GM21825 (cell line): Measurements from ENCODE around the gene RBBP6.

Source experiments
- ATAC-seq: cut with Tn5 transposase; IDR thresholded peaks from one replicate; pipeline ENCODE4 v1.9.1; 2021; ENCODE audit warnings: mild to moderate bottlenecking, moderate library complexity; ENCODE audit not compliant: unreplicated experiment

The RBBP6 gene

GRCh38 chr16:24524855-24525677 lies 14.3 kb upstream of the RBBP6 start:
- ATAC-seq = no peak

DNA sequence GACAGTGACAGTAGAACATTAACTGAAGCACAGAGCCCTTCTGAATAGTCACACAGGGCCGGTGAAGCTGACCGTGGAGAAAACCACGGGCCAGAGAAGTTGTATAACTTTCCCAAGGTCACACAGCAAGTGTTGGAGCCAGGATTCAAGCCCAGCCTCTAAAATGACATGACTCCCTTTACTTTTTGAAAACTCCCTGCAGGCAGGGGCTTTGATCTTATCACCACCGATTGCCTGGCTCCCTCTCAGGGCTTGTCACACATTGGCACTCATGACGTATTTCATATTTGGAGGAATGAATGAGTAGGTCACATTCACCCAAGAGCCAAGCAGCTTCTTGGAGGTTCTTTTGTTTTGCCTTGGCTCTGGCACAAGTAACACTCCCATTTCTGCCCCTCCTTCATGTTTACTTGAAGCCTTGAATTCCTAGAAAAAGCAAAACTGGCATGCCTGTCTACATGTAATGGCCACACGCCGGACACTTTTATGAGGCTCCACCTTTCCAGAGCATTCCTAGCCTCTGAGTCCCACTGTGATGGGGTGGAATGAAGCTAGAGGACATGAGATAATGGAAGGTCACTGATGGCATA lies 13.3 kb upstream of the RBBP6 start:
- ATAC-seq = no peak

GRCh38 chr16:24526701-24527495 lies 12.5 kb upstream of the RBBP6 start:
- no peak for ATAC-seq

DNA sequence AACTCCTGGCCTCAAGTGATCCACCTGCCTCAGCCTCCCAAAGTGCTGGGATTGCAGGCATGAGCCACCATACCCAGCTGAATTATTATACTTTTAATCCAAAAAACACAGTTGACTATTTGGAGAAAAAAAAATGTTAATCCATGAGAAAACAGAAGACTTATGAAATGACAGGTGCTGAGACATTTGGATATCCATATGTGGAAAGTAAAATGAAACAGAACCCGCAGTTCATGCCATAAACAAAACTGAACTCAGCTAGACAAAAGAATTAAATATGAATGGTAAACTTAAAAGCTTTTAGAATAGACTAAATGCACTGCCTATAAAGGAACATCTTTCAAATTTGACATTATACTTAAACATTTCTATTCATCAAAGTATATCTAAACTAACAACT lies 8.2 kb upstream of the RBBP6 start:
- no peak for ATAC-seq

DNA sequence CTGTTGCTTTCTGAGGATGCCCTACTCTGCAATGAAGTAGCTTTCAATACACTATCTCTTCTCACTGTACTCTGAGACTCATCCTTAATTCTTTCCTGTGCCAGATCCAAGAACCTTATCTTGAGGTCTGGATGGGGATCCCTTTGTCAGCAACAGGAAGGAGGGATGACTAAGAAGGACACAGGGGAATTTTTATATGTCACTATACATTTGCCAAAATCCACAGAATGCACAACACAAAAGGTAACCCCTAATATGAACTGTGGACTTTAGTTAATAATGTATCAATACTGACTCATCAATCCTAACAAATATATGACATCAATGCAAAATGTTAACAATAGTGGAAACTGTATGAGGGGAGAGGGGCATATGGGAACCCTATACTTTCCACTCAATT lies 4.7 kb upstream of the RBBP6 start:
- no peak for ATAC-seq

GRCh38 chr16:24535827-24536226 lies 3.5 kb upstream of the RBBP6 start:
- no peak for ATAC-seq

GRCh38 chr16:24536671-24537070 lies 2.7 kb upstream of the RBBP6 start:
- ATAC-seq = no peak

DNA sequence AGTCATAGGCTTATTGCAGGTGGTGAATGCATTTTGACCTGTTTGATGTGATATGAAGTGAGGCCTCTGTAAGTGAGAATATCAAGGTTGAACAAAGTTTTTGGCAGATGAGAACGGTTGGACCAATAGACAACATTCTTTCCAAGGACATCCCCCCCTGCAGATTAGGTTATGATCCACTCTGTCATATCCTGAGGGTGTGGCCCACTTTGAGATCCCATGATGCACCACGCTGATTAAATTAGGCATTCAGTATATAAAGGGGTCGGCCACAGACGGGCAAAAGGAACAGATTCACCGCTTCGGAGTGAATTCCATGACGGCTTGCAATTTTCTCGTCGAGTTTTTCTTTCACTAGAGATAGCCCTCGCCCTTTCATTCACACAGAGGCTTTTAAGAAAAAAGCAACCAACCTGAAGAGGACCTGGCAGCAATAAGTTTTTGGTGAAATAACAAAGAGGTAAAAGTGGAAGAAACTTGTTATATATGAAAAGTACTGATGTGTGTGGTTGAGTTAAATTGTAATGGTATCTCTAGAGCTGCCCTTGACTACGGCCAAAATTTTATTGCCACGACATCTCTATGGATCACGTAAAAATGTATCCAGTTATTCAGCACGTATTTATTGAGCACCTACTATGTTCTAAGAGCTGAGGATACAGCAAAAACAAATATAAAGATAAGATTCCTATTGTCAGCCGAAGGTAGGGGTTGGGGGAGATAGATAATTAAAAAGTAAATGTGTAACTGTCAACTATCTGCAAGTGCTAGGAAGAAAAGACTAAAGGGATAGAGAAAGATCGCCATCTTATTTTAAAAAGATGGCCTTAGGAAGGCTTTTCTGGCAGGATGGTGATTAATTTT lies 1.7 kb upstream of the RBBP6 start:
- no peak for ATAC-seq

- ATAC-seq = peak; percentile 24
These were observed 541 bp upstream of the RBBP6 start for GRCh38 chr16:24538756-24539294.

DNA sequence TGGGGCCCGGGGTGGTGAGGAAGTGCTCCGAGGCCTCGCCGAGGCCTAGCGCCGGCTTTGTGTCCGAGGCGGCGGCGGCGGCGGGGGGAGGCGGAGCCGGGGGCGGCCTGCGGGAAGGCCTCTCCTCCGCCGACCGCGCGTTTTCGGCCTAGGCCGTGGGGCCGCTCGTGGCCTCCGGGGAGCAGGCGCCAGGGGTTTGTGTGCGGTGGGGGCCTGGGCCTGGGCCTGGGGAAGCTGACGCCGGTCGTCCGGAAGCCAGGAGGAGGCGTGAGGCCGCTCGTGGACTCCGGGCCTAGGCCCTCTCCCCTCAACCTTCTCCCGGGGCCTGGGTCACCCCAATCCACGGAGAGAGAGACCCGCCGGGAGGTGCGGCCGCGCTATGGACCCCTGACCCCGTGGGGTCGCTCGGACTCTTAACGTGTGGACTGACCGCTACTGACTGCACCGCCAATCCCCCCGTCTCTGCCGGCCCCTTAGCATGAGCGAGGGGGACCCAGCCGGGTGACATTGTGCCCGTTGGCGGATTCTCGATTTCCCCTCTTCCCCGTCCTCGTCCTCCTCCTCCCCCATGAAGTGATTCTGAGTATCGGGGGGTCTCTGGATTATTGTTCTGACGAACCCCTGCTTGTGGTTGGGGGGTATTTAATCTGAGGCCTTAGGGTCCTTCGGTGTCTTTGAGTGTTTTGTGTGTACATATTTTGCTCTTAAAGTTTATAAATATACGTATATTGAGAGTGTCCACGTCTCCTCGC lies 660 bp downstream of the RBBP6 start:
- peak; percentile 32 for ATAC-seq

DNA sequence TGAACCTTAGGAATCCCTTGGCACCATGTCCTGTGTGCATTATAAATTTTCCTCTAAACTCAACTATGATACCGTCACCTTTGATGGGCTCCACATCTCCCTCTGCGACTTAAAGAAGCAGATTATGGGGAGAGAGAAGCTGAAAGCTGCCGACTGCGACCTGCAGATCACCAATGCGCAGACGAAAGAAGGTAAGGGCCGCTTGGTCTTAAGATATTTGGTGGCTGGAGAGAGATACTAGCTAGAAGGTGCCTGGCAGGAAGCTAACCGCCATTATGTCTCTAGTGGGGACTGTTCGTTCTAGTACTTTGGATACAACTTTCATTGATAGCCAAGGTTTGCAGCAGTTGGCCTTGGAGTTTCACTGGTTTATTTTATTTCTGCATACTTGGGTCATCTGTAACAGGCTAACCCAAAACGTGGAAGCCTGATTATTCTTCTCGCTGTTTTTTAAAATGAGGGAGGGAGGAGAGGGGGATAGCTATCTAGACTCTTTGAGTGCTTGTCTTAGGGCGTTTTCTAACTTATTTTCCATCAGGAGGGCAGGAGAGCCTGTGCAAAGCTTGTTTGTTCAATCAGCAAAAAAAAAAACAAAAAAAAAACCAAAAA lies 1.3 kb downstream of the RBBP6 start:
- ATAC-seq = no peak

DNA sequence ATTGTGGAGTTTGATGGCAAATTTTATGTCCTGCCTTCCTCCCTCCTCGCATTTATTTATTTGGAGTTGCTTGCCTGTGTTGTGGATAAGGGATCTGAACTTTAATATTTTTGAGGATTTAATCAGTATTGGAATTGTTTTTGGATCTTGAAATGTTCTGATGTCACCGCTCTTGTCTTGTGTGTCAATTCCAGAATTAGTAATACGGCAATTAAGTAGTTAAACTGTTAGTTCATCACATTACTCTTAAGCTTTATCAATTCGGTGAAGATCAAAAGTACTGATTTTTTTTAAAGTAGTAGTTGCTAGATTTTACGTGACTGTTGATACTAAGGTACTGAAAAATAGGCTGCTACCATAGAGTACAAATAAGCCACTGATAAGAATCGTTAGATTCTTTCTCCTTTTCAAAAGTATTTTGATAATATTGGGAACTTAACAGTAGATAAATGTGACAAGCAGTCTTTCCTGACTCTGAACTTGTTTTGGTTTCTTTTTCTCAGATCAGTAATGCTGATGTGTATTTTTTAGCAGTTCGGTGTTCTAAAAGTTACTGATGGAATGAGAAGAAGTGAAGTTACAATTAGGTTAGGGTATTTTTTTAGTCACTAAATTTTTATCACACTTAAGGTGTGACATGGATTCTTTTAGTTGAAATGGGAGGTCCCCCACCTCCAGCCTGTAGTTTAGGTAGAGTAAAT lies 2.0 kb downstream of the RBBP6 start:
- no peak for ATAC-seq

- no peak for ATAC-seq
These were observed 4.6 kb downstream of the RBBP6 start for GRCh38 chr16:24543949-24544348.

GRCh38 chr16:24544640-24545039 lies 5.3 kb downstream of the RBBP6 start:
- ATAC-seq = no peak

DNA sequence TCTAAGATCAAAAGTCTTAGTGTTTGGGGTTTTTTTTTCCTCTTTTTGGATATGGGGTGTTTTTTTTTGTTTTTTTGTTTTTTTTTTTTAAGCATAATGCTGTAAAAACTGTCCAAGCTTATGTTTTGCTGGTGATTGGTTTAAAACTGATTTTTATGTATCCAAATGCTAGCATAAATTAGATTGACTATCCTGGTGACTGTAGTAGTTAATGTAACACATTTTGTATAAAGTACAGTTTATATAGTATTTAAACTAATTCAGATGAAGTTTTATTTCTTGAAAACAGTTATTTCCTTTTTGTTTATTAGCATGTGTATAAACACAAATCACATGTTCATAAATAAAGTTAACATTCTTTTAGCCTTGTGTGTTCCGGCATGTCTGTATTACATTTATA lies 10.9 kb downstream of the RBBP6 start:
- ATAC-seq = no peak

DNA sequence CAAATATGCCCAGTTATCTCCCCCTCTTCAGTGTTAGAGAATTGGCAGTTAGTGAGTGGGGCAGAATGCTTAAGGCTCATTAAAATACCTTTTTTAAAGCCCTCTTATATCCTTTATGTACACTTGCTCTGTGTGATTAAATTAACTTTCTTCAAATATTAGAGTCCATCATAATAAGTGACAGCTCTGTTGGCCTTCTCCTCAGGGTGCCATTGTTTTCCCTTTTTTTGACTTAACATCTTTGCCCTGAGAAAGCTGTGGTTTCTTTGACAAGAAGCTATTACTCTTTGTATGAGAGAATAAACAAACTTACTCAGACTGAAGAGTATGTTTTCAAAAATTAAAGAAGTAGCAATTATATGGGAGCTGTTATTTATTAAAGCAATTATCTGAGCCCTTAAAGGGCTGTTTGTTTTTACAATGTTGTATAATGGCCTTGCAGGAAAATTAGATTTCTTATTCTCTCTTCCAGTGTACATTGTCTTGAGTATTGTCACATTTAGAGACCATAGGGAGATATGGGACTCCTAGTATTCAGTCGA lies 13.4 kb downstream of the RBBP6 start:
- ATAC-seq = no peak

DNA sequence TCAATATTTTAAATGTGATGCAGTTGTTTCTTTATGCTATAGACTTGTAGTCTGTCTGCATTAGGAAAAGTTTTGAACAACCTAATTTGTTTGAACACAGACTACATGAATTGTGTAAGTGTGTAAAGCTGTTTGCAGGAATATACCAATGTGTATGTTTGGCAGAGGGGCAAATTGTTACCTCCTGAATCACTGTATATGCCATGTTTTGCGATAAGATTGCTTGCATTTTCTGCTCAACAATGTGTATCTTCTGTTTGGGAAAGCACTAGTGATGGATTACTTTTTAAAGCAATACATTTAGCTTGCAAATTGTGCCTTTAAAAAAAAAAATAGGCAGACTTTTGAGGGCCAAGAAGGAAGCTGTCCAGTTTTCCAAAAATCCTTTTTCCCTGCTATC lies 14.6 kb downstream of the RBBP6 start:
- ATAC-seq = no peak

DNA sequence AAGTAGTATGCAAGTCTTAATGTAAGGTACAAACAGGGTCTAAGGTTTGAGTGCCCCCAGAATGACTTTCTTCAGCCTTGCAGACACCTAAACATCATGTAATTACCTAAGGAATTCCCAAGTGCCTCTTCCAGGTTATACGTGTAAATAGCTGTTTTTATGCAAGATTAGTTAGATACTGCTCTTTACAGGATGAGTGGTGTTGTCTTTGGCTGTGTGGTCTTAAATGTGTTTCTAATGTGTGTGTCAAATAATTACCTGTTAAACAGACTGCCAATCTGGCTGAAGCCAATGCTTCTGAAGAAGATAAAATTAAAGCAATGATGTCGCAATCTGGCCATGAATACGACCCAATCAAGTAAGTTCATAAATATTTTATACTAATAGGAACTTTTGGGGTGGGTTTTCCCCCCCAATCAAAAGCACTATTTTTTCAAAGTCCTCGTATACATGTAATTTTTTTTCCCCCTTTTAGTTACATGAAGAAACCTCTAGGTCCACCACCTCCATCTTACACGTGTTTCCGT lies 16.0 kb downstream of the RBBP6 start:
- ATAC-seq = no peak
